ENCODE data around the gene ATF4.
"Not testable (repeated sequence)": the region's sequence is repeated elsewhere in the genome, so short reads cannot be mapped to it uniquely, and the experiment has no call there.

Gene ATF4

GRCh38 chr22:39489094-39490068 lies 31.0 kb upstream of the ATF4 start:
- no peak for DNase-seq

GRCh38 chr22:39490135-39490798 lies 30.1 kb upstream of the ATF4 start:
- peak; percentile 82 for DNase-seq

GRCh38 chr22:39490966-39491680 lies 29.2 kb upstream of the ATF4 start:
- DNase-seq = no peak

- no peak for DNase-seq
These were observed 28.7 kb upstream of the ATF4 start for GRCh38 chr22:39491696-39492095.

GRCh38 chr22:39492186-39492585 lies 28.2 kb upstream of the ATF4 start:
- no peak for DNase-seq

GRCh38 chr22:39493759-39494158 lies 26.6 kb upstream of the ATF4 start:
- DNase-seq = no peak

GRCh38 chr22:39494471-39495120 lies 25.8 kb upstream of the ATF4 start:
- no peak for DNase-seq

GRCh38 chr22:39496131-39496838 lies 24.1 kb upstream of the ATF4 start:
- no peak for DNase-seq

- DNase-seq = no peak
These were observed 22.9 kb upstream of the ATF4 start for GRCh38 chr22:39497429-39497828.

GRCh38 chr22:39498368-39498767 lies 22.0 kb upstream of the ATF4 start:
- peak; percentile 92 for DNase-seq

- DNase-seq = no peak
These were observed 21.6 kb upstream of the ATF4 start for GRCh38 chr22:39498802-39499201.

GRCh38 chr22:39500101-39500500 lies 20.3 kb upstream of the ATF4 start:
- DNase-seq = no peak

GRCh38 chr22:39501644-39502108 lies 18.7 kb upstream of the ATF4 start:
- DNase-seq = no peak

- peak; percentile 89 for DNase-seq
These were observed 18.1 kb upstream of the ATF4 start, which contains the start of gene MIEF1 for GRCh38 chr22:39502109-39502788. MIEF1 (plus strand) TSS chr22:39502290; CDS start chr22:39511295, 9,005 bp downstream.

GRCh38 chr22:39502789-39503409 lies 17.5 kb upstream of the ATF4 start:
- no peak for DNase-seq

- DNase-seq = no peak
These were observed 16.7 kb upstream of the ATF4 start for GRCh38 chr22:39503630-39504029.

GRCh38 chr22:39504071-39504470 lies 16.3 kb upstream of the ATF4 start:
- no peak for DNase-seq

- DNase-seq = not testable (repeated sequence)
These were observed 13.3 kb upstream of the ATF4 start for GRCh38 chr22:39507021-39507420.

- no peak for DNase-seq
These were observed 12.0 kb upstream of the ATF4 start for GRCh38 chr22:39508393-39508792.

GRCh38 chr22:39510529-39511149 lies 9.7 kb upstream of the ATF4 start:
- DNase-seq = no peak
